Natural killer cell (primary cell): ENCODE measurements around the gene AHR. TPM values are rescaled to one million over a fixed set of nuclear protein-coding genes. Genes with fewer than 3 reads are reported as not detected.
"Not testable (repeated sequence)": the region's sequence is repeated elsewhere in the genome, so short reads cannot be mapped to it uniquely, and the experiment has no call there.

Experiments used
- ATAC-seq, 3 donors: fragments of 150-1000 bp in 2 of 3; fragments of 200-7000 bp in 1 of 3; cut with Tn5 transposase; 1 replicate in 1 of 3; 2 replicates in 2 of 3; pipeline ENCODE4 v1.10.0; 2021; ENCODE audit warnings: mild to moderate bottlenecking in 2 of 3, moderate library complexity in 2 of 3
- DNase-seq, 2 donors: peaks; one replicate each; pipeline versions ENCODE4 v3.0.0 to v3.0.0-alpha.2; 2013 to 2021; ENCODE audit warnings: mixed read lengths in 1 of 2
- H3K27ac ChIP-seq: one replicate; pipeline ENCODE4 v1.5.1; 2013; ENCODE audit warnings: mild to moderate bottlenecking, low read length
- H3K27me3 ChIP-seq: one replicate; pipeline ENCODE4 v1.6.1; 2013; ENCODE audit warnings: low read length; ENCODE audit not compliant: control insufficient read depth, insufficient read depth
- H3K36me3 ChIP-seq: one replicate; pipeline ENCODE4 v1.6.1; 2013; ENCODE audit warnings: low read length; ENCODE audit not compliant: control insufficient read depth, insufficient read depth
- H3K4me1 ChIP-seq: one replicate; pipeline ENCODE4 v1.6.1; 2013; ENCODE audit warnings: low read length; ENCODE audit not compliant: control insufficient read depth, insufficient read depth
- H3K4me3 ChIP-seq: one replicate; pipeline ENCODE4 v1.5.1; 2013; ENCODE audit warnings: low read length
- H3K9me3 ChIP-seq: one replicate; pipeline ENCODE4 v1.6.1; 2013; ENCODE audit warnings: low read length; ENCODE audit not compliant: control insufficient read depth, insufficient read depth
- H3K27ac Mint-ChIP-seq, 2 donors: one replicate each; pipeline ENCODE4 v1.8.0; 2022; ENCODE audit warnings: mild to moderate bottlenecking in 2 of 2, mixed read lengths in 2 of 2, moderate library complexity in 1 of 2
- H3K27me3 Mint-ChIP-seq, 2 donors: one replicate each; pipeline ENCODE4 v1.8.0; 2022; ENCODE audit warnings: low read depth in 2 of 2, mixed read lengths in 2 of 2
- H3K36me3 Mint-ChIP-seq: one replicate; pipeline ENCODE4 v1.8.0; 2022; ENCODE audit warnings: mixed read lengths
- H3K4me1 Mint-ChIP-seq, 2 donors: one replicate each; pipeline ENCODE4 v1.8.0; 2022; ENCODE audit warnings: mixed read lengths in 2 of 2
- H3K4me3 Mint-ChIP-seq: one replicate; pipeline ENCODE4 v1.8.0; 2022; ENCODE audit warnings: mild to moderate bottlenecking, moderate library complexity, mixed read lengths
- H3K9me3 Mint-ChIP-seq, 2 donors: one replicate each; pipeline ENCODE4 v1.8.0; 2022; ENCODE audit warnings: mixed read lengths in 2 of 2
- CTCF ChIP-seq: fragments of 200-600 bp; IDR thresholded peaks from one replicate; pipeline ENCODE4 v1.8.0; 2022; ENCODE audit warnings: antibody characterized with exemption
- WGBS: methylation state at CpG from one replicate; pipeline ENCODE4 v1.1.7; 2013; ENCODE audit warnings: missing lambda C conversion rate; ENCODE audit not compliant: insufficient coverage; 5-methylcytosine and 5-hydroxymethylcytosine counted together
- intact Hi-C: fragments of 100-400 bp; cut with micrococcal nuclease; formaldehyde crosslinking; loops from one replicate; pipeline ENCODE4 v1.14.2; 2022
- total RNA-seq, 4 donors: library from RNA; stranded (reverse); fragments of 120-200 nt in 1 of 4; gene quantifications; one replicate each; pipeline versions ENCODE4 v1.2.3 to v1.2.4, GENCODE V29; 2013 to 2022

Gene AHR
- total RNA-seq, 3 donors from 2014 or later (not counting 1 experiment from before 2014, with no cell fraction given): 20.7 to 54.7 (median 44.9) TPM

- H3K4me1 Mint-ChIP-seq, H3K4me1 ChIP-seq, H3K9me3 Mint-ChIP-seq, H3K27ac Mint-ChIP-seq, H3K36me3 ChIP-seq, ATAC-seq, intact Hi-C loops, DNase-seq, H3K27me3 ChIP-seq, H3K36me3 Mint-ChIP-seq, H3K27ac ChIP-seq, H3K4me3 ChIP-seq, H3K27me3 Mint-ChIP-seq, H3K4me3 Mint-ChIP-seq, H3K9me3 ChIP-seq: not testable (repeated sequence)
- WGBS: 89% methylated on average over 6 of the region's 6 CpGs
Measured at GRCh38 chr7:17353650-17354419, 55.4 kb downstream of the AHR start.

- Histone ChIP-seq H3K27ac (no peak overlapping the region), H3K36me3 (no peaks in the 10 kb centered on the region), H3K9me3 (no peaks in the 10 kb centered on the region), H3K4me1 (no peaks in the 10 kb centered on the region), H3K27me3 (no peaks in the 10 kb centered on the region), H3K4me3 (no peak overlapping the region)
- DNase-seq (no peak), ATAC-seq (no peak)
- Mint-ChIP-seq H3K27ac (no peak overlapping the region), H3K4me3 (no peak overlapping the region), H3K9me3 (peaks cover 7 to 9% of the 10 kb centered on the region in 2 donors), H3K4me1 (no peaks in the 10 kb centered on the region), H3K27me3 (no peaks in the 10 kb centered on the region), H3K36me3 (peaks cover 10% of the 10 kb centered on the region)
- TF ChIP-seq CTCF: no peak
- intact Hi-C loops: no loop called here
- WGBS: 94% methylated on average over 6 of the region's 6 CpGs
Measured at GRCh38 chr7:17354473-17354872, 56.0 kb downstream of the AHR start.

GRCh38 chr7:17355050-17355449, 56.6 kb downstream of the AHR start:
- no peaks in the 10 kb centered on the region for H3K9me3 ChIP-seq
- ATAC-seq (no peak), DNase-seq (no peak)
- H3K4me3 ChIP-seq: no peak overlapping the region
- Mint-ChIP-seq H3K9me3 (peaks cover 7 to 9% of the 10 kb centered on the region in 2 donors), H3K27me3 (no peaks in the 10 kb centered on the region), H3K27ac (no peak overlapping the region), H3K4me1 (no peaks in the 10 kb centered on the region), H3K4me3 (no peak overlapping the region), H3K36me3 (peaks cover 10% of the 10 kb centered on the region)
- intact Hi-C loops: no loop called here
- no peaks in the 10 kb centered on the region for H3K36me3 ChIP-seq
- no peaks in the 10 kb centered on the region for H3K27me3 ChIP-seq
- TF ChIP-seq CTCF: no peak
- no peak overlapping the region for H3K27ac ChIP-seq
- H3K4me1 ChIP-seq: no peaks in the 10 kb centered on the region

- 95% methylated on average over 2 of the region's 2 CpGs for WGBS
- Mint-ChIP-seq H3K4me3 (no peak overlapping the region), H3K36me3 (no peaks in the 10 kb centered on the region), H3K27ac (no peak overlapping the region), H3K4me1 (no peaks in the 10 kb centered on the region), H3K27me3 (no peaks in the 10 kb centered on the region), H3K9me3 (peaks cover 0 to 3% of the 10 kb centered on the region in 2 donors)
- Histone ChIP-seq H3K4me1 (no peaks in the 10 kb centered on the region), H3K36me3 (no peaks in the 10 kb centered on the region), H3K27ac (no peak overlapping the region), H3K27me3 (no peaks in the 10 kb centered on the region), H3K4me3 (no peak overlapping the region), H3K9me3 (no peaks in the 10 kb centered on the region)
- ATAC-seq (no peak), DNase-seq (no peak)
- intact Hi-C loops: no loop called here
- no peak for TF ChIP-seq CTCF
Measured at GRCh38 chr7:17357952-17358351, 59.5 kb downstream of the AHR start.
